Skeletal muscle tissue (tissue), 4 donors: ENCODE data around the gene TYW3. TPM values are rescaled to one million over a fixed set of nuclear protein-coding genes. Genes with fewer than 3 reads are reported as not detected.

Experiments used
- H3K27ac ChIP-seq: one replicate; pipeline ENCODE4 v1.7.0; 2013; ENCODE audit warnings: mild to moderate bottlenecking, low read depth, low read length, inconsistent platforms
- H3K27me3 ChIP-seq, 3 donors: one replicate each; pipeline ENCODE4 v1.7.0; 2013; ENCODE audit warnings: low read length in 3 of 3; ENCODE audit not compliant: control insufficient read depth in 3 of 3, insufficient read depth in 3 of 3
- H3K36me3 ChIP-seq, 3 donors: one replicate each; pipeline ENCODE4 v1.7.0; 2013; ENCODE audit warnings: low read length in 3 of 3; ENCODE audit not compliant: control insufficient read depth in 3 of 3, insufficient read depth in 3 of 3
- H3K4me1 ChIP-seq, 3 donors: one replicate each; pipeline ENCODE4 v1.7.0; 2013; ENCODE audit warnings: low read length in 3 of 3, mild to moderate bottlenecking in 3 of 3; ENCODE audit not compliant: control insufficient read depth in 3 of 3, insufficient read depth in 3 of 3
- H3K4me3 ChIP-seq, 3 donors: one replicate each; pipeline ENCODE4 v1.7.0; 2013; ENCODE audit warnings: low read length in 3 of 3
- H3K9ac ChIP-seq, 3 donors: one replicate each; pipeline ENCODE4 v1.7.0; 2013; ENCODE audit warnings: low read length in 3 of 3, mild to moderate bottlenecking in 3 of 3, moderate library complexity in 2 of 3, low read depth in 1 of 3
- H3K9me3 ChIP-seq, 3 donors: one replicate each; pipeline ENCODE4 v1.7.0; 2013; ENCODE audit warnings: low read length in 3 of 3; ENCODE audit not compliant: control insufficient read depth in 3 of 3
- total RNA-seq: library from RNA; depleted of rRNA; stranded (reverse); fragments of >200 nt; gene quantifications from one replicate; pipeline ENCODE4 v1.2.3, GENCODE V29; 2014
- donor health status: Osteomylitis.

Gene TYW3
- total RNA-seq, 1 donor from 2014 or later: 7.3 TPM

DNA sequence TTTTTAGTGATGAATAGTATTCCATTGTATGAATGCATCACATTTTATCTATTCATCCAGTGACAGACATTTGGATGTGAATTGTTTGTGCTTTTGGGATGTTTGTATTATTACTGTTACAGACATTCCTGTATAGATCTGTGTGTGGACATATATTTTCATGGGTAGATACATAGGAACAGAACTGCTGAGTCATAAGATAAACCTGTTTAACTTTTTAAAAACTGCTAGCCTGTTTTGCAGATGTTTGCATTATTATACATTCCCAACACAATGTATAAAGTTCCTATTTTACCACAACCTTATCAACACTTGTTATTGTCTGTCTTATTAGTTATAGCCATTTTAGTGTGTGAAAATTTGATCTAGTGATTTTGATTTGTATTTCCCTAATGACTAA is 46.8 kb downstream of the TYW3 start:
- Histone ChIP-seq H3K36me3 (no peaks in the 10 kb centered on the region), H3K9me3 (no peaks in the 10 kb centered on the region), H3K4me3 (no peak overlapping the region), H3K27me3 (peaks cover 0 to 2% (median 0%) of the 10 kb centered on the region in 3 donors), H3K27ac (no peak overlapping the region), H3K9ac (no peak overlapping the region), H3K4me1 (no peaks in the 10 kb centered on the region)

- no peak overlapping the region for H3K27ac ChIP-seq
- peaks cover 0 to 2% (median 0%) of the 10 kb centered on the region in 3 donors for H3K27me3 ChIP-seq
- H3K9me3 ChIP-seq: no peaks in the 10 kb centered on the region
Measured at GRCh38 chr1:74780594-74780993, 47.6 kb downstream of the TYW3 start.

DNA sequence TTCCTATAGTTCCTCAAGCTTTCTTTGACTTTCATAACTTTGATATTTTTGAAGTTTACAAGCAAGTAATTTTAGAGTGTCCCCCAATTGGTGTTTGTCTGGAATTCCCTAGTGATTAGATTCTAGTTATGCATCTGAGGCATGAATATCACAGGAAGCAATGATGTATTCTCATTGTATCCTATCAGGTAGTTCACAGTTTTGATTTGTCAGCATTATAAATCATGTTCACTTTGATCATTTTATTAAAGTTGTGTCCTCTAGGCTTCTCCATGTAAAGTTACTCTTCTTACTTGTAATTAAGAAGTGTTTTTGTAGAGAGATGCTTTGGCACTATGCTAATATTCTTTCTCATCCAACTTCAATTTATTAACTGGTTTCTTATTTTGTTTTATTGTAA is 53.0 kb downstream of the TYW3 start:
- Histone ChIP-seq H3K9ac (no peak overlapping the region), H3K9me3 (no peaks in the 10 kb centered on the region), H3K4me1 (no peaks in the 10 kb centered on the region), H3K27ac (no peak overlapping the region), H3K4me3 (no peak overlapping the region), H3K27me3 (peaks cover 0 to 2% (median 0%) of the 10 kb centered on the region in 3 donors), H3K36me3 (no peaks in the 10 kb centered on the region)

More at GRCh38 chr1:74780594-74780993, 47.6 kb downstream of the TYW3 start:
- Histone ChIP-seq H3K9ac (no peak overlapping the region), H3K36me3 (no peaks in the 10 kb centered on the region), H3K4me3 (no peak overlapping the region), H3K4me1 (no peaks in the 10 kb centered on the region)

DNA sequence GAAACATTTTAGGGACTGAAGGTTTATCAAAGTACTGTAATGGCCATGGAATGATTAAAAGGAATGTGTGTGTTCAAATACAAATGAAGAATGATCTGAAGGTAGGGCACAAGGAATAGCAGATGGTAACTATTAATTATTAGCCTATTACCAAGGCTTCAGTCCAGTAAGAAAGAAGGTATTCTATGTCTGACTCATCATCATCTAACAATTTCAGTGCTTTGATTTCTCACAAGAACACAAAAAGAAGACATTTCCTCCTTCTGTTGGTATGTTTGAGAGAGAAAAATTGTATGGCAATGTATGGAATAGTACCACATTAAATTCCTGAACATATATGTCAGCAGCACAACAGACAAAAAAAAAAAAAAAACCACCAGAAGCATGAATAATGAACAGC is 57.5 kb downstream of the TYW3 start:
- Histone ChIP-seq H3K4me3 (no peak overlapping the region), H3K9me3 (no peaks in the 10 kb centered on the region), H3K9ac (no peak overlapping the region), H3K27me3 (peaks cover 0 to 5% (median 0%) of the 10 kb centered on the region in 3 donors), H3K4me1 (no peaks in the 10 kb centered on the region), H3K36me3 (no peaks in the 10 kb centered on the region), H3K27ac (no peak overlapping the region)

GRCh38 chr1:74791491-74791890 is 58.5 kb downstream of the TYW3 start:
- Histone ChIP-seq H3K4me1 (no peaks in the 10 kb centered on the region), H3K27ac (no peak overlapping the region), H3K27me3 (peaks cover 0 to 5% (median 0%) of the 10 kb centered on the region in 3 donors), H3K4me3 (no peak overlapping the region), H3K9me3 (no peaks in the 10 kb centered on the region), H3K36me3 (no peaks in the 10 kb centered on the region), H3K9ac (no peak overlapping the region)

DNA sequence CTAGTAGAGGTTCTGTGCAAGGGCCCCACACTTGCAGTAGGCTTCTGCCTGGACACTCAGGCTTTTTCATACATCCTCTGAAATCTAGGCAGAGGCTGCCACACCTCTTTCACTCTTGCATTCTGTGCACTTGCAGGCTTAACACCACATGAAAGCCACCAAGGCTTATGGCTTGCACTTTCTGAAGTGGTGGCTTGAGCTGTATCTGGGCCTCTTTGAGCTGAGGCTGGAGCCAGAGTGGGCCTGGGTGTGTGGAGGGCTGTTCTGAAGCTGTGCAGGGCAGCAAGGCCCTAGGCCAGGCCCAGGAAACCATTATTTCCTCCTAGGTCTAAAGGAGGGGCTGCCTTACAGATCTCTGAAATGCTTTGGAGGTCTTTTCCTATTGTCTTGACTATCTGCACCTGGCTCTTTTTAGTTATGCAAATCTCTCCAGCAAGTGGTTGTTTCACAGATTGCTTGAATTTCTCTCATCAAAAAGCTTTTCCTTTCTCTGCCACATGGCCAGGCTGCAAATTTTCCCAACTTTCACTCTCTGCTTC is 66.2 kb downstream of the TYW3 start:
- no peak overlapping the region for H3K9ac ChIP-seq
- H3K27ac ChIP-seq: no peak overlapping the region
- no peaks in the 10 kb centered on the region for H3K36me3 ChIP-seq
- H3K4me1 ChIP-seq: no peaks in the 10 kb centered on the region
- no peaks in the 10 kb centered on the region for H3K9me3 ChIP-seq
- H3K27me3 ChIP-seq: no peaks in the 10 kb centered on the region
- no peak overlapping the region for H3K4me3 ChIP-seq

- Histone ChIP-seq H3K9ac (no peak overlapping the region), H3K4me3 (no peak overlapping the region), H3K4me1 (no peaks in the 10 kb centered on the region), H3K27me3 (no peaks in the 10 kb centered on the region), H3K36me3 (no peaks in the 10 kb centered on the region), H3K27ac (no peak overlapping the region), H3K9me3 (peaks cover 0 to 4% (median 0%) of the 10 kb centered on the region in 3 donors)
Measured at GRCh38 chr1:74811436-74812179, 78.7 kb downstream of the TYW3 start.

DNA sequence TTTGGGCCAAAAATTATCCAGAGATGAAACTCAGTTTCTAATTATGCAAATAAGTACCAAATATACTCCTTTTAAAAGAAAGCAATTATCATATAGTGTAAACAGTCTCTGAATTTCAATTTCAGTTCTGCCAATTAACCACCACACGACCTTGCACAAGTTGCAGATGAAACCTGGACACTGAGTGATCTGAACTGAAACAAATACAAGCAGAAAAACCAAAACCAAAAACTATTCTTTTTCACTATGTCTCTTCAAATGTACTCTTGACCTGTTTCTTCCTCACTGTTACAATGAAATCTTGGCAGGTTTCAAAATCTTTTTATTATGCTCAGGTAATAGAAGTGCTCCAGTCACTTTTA is 79.2 kb downstream of the TYW3 start:
- Histone ChIP-seq H3K4me3 (no peak overlapping the region), H3K36me3 (no peaks in the 10 kb centered on the region), H3K27ac (no peak overlapping the region), H3K27me3 (no peaks in the 10 kb centered on the region), H3K9me3 (peaks cover 0 to 4% (median 0%) of the 10 kb centered on the region in 3 donors), H3K4me1 (no peaks in the 10 kb centered on the region), H3K9ac (no peak overlapping the region)

Other genes with a start within 250 kb of the TYW3 start
- gene LRRC53, start 220.5 kb upstream of the TYW3 start, total RNA-seq: not detected
- gene ERICH3, start 59.4 kb upstream of the TYW3 start, total RNA-seq: not detected
- gene CRYZ, start 102 bp upstream of the TYW3 start, total RNA-seq: 21.4 TPM